ENCODE measurements around the gene ACSL5. TPM values are rescaled to one million over a fixed set of nuclear protein-coding genes. Genes with fewer than 3 reads are reported as not detected.

Gene ACSL5
- total and polyA plus RNA-seq, 2 of the 8 experiments (the other 6 are each of a cell fraction or from before 2014, with no cell fraction given): not detected

DNA sequence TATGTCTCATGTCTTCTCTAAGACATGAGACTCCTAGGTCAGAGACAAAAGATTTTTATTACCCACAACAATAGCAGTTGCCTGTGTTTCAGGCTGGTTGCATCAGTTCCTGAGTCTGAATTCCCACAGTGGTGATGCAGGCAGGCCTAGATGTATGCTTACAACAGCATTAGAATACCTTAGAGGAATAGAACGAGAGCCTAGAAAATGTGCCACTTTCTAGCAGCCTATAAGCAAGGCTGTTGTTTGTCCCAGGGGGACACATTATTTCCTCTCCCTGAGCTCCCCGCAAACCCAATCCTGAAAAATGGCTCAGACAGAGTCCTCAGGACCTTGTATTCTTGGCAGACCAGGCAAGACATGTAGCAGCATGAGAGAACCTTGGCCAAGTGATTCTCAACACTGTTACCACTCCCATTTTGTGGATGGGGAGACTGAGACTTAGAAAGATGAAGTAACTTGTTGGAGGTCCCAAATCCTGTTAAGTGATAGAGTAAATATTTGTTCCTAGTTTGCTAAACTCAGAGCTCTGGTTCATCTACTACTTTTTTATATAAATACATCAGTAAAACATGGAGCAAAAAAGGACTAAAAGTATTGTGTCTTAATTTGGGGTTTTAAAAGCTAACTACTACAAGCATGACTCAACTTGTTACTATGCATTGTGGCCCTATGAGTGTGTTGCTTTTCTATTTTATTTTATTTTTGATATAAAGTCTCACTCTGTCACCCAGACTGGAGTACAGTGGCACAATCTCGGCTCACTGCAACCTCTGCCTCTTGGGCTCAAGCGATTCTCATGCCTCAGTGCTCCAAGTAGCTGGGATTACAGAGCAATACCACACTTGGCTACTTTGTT is 87.3 kb downstream of the ACSL5 start:
- H3K4me3 ChIP-seq (ENCODE audit: extremely low read depth in 1 of 4, insufficient read depth in 2 of 4, low read depth in 3 of 4, low read length in 4 of 4): no peak overlapping the region
- H3K79me1 ChIP-seq (ENCODE audit: low read depth, low read length): no peaks in the 10 kb centered on the region; the same call in 1 of the 2 replicates
- H3K27ac ChIP-seq (ENCODE audit: low read depth, low read length): no peak overlapping the region
- H4K5ac ChIP-seq (ENCODE audit: insufficient read length, low read depth, low read length): no peak overlapping the region
- no peak overlapping the region for H2BK120ac ChIP-seq (replicated peaks; ENCODE audit: low read depth, low read length)
- TF ChIP-seq CEBPB (IDR thresholded peaks at IDR 0.05; ENCODE audit: low read depth, low read length): peak; percentile 11; the same call in 1 of the 2 replicates
- TF ChIP-seq SIN3A (conservative IDR thresholded peaks at IDR 0.05 in 1 of 2, IDR thresholded peaks at IDR 0.05 in 1 of 2; ENCODE audit: low read depth in 1 of 2, low read length in 2 of 2): no peak
- no peak overlapping the region; the same call in 1 of the 2 replicates for H2BK12ac ChIP-seq (ENCODE audit: low read depth, low read length)
- no peak overlapping the region for H4K91ac ChIP-seq (replicated peaks; ENCODE audit: insufficient read length, low read length)
- no peak overlapping the region for H3K4me2 ChIP-seq (ENCODE audit: insufficient read depth in 1 of 2, low read depth in 2 of 2, low read length in 2 of 2)
- no peak overlapping the region for H3K23ac ChIP-seq (ENCODE audit: insufficient read length)
- H3K56ac ChIP-seq (replicated peaks; ENCODE audit: insufficient read length, low read depth, low read length): no peak overlapping the region
- no peak overlapping the region for H3K9ac ChIP-seq (replicated peaks in 1 of 4; ENCODE audit: extremely low read depth in 1 of 4, low read depth in 3 of 4, low read length in 3 of 4)
- H3K36me3 ChIP-seq (ENCODE audit: control insufficient read depth in 2 of 4, insufficient read depth in 4 of 4, low read length in 3 of 4): peaks cover 0 to 23% (median 11%) of the 10 kb centered on the region in 4 experiments; a peak in 4 of 8 replicates
- H2BK5ac ChIP-seq (ENCODE audit: low read depth, low read length): no peak overlapping the region
- ChIA-PET CTCF (ENCODE audit: partially characterized antibody) (interaction anchor here (1.0 to 1.8 kb wide), 3 partner anchors 11 to 26 kb away, joined by 5 to 6 read pairs (median 6); no protein-coding TSS in a partner anchor), POLR2A (ENCODE audit: partially characterized antibody) (interaction anchor here (0.6 kb wide), 1 partner anchor 1104 kb away, joined by 3 read pairs; no protein-coding TSS in a partner anchor)
- H3K79me2 ChIP-seq (ENCODE audit: control insufficient read depth in 1 of 2, insufficient read depth in 2 of 2, low read length in 2 of 2): no peaks in the 10 kb centered on the region
- 0 out of 4 replicates have a peak, but pooled peaks cover 0 to 4% of the 10 kb centered on the region in 2 experiments for H3K9me3 ChIP-seq (ENCODE audit: insufficient read depth in 2 of 2, low read depth in 1 of 2, low read length in 1 of 2)
- H2BK20ac ChIP-seq (ENCODE audit: low read length): no peak overlapping the region
- no peaks in the 10 kb centered on the region for H4K20me1 ChIP-seq (replicated peaks in 1 of 2; ENCODE audit: control insufficient read depth in 1 of 2, insufficient read depth in 2 of 2, low read length in 2 of 2)
- WGBS, 2 experiments (ENCODE audit: extremely low coverage in 1 of 2, insufficient coverage in 1 of 2, insufficient read length in 1 of 2, insufficient replicate concordance in 2 of 2, low coverage in 1 of 2, low lambda C conversion rate in 2 of 2, missing lambda C conversion rate in 1 of 2): 96% methylated on average over 4 of the region's 4 CpGs; no CpG with 5 or more reads in 1 of the 2 experiments
- FAIRE-seq (no peak), DNase-seq (ENCODE audit: low read depth in 1 of 2, low spot score in 2 of 2) (no peak)
- no peak overlapping the region for H2AFZ ChIP-seq (ENCODE audit: low read length)
- H4K8ac ChIP-seq (ENCODE audit: extremely low read depth, insufficient read depth, low read length): no peak overlapping the region
- H3K27me3 ChIP-seq (replicated peaks in 1 of 4; ENCODE audit: control insufficient read depth in 3 of 4, extremely low read depth in 1 of 4, insufficient read depth in 3 of 4, low read length in 3 of 4): no peaks in the 10 kb centered on the region
- no peak overlapping the region for H3K4ac ChIP-seq (replicated peaks; ENCODE audit: insufficient read length, low read depth, low read length)
- H3K18ac ChIP-seq (ENCODE audit: extremely low read depth, low read length): no peak overlapping the region
- H3K14ac ChIP-seq (ENCODE audit: insufficient read length): no peak overlapping the region
- H2BK15ac ChIP-seq (ENCODE audit: low read length): no peak overlapping the region
- H3K4me1 ChIP-seq (replicated peaks in 1 of 4; ENCODE audit: control insufficient read depth in 3 of 4, insufficient read depth in 4 of 4, low read length in 3 of 4): no peaks in the 10 kb centered on the region
- H2AK5ac ChIP-seq (ENCODE audit: low read depth, low read length): no peak overlapping the region
- H3K23me2 ChIP-seq (ENCODE audit: low read depth, low read length): no peaks in the 10 kb centered on the region
